SKM-1 treated with dmso at 0.1 percent for 144 hours (cell line): ENCODE results near the gene TYMP.

Source experiments
- DNase-seq: peaks from one replicate; lab custom pipeline; 2025; ENCODE audit not compliant: unreplicated experiment; lab: John Stamatoyannopoulos, UW

TYMP gene

GRCh38 chr22:50562523-50563412 is 33.0 kb upstream of the TYMP start, which contains the start of gene SYCE3:
Gene SYCE3 (minus strand): TSS chr22:50562919. CDS start chr22:50556405, 6,514 bp downstream.
- DNase-seq = peak; percentile 96

GRCh38 chr22:50561401-50562358 is 31.9 kb upstream of the TYMP start:
- no peak for DNase-seq

- no peak for DNase-seq
These were observed 30.2 kb upstream of the TYMP start for GRCh38 chr22:50560034-50560433.

GRCh38 chr22:50556703-50557102 is 26.9 kb upstream of the TYMP start:
- no peak for DNase-seq

- DNase-seq = no peak
These were observed 23.5 kb upstream of the TYMP start for GRCh38 chr22:50553310-50553709.

GRCh38 chr22:50551160-50551752 is 21.4 kb upstream of the TYMP start:
- no peak for DNase-seq

GRCh38 chr22:50550395-50550794 is 20.6 kb upstream of the TYMP start:
- DNase-seq = no peak

- no peak for DNase-seq
These were observed 19.3 kb upstream of the TYMP start for GRCh38 chr22:50548921-50549790.

GRCh38 chr22:50548040-50548920 is 18.5 kb upstream of the TYMP start:
- no peak for DNase-seq

GRCh38 chr22:50547263-50547985 is 17.6 kb upstream of the TYMP start:
- no peak for DNase-seq

GRCh38 chr22:50546326-50547262 is 16.8 kb upstream of the TYMP start:
- no peak for DNase-seq

GRCh38 chr22:50545522-50546325 is 15.9 kb upstream of the TYMP start, which contains the start of gene KLHDC7B:
Gene KLHDC7B (plus strand): TSS chr22:50545899. CDS start chr22:50546244, 345 bp downstream.
- peak; percentile 15 for DNase-seq

- DNase-seq = no peak
These were observed 15.0 kb upstream of the TYMP start for GRCh38 chr22:50544746-50545253.

- no peak for DNase-seq
These were observed 14.4 kb upstream of the TYMP start for GRCh38 chr22:50544078-50544745.

GRCh38 chr22:50542416-50542927 is 12.7 kb upstream of the TYMP start:
- DNase-seq = peak; percentile 26

- DNase-seq = peak; percentile 83
These were observed 11.8 kb upstream of the TYMP start for GRCh38 chr22:50541667-50542026.
